Caco-2 (cell line): ENCODE results near the gene NAB1. TPM values are rescaled to one million over a fixed set of nuclear protein-coding genes. Genes with fewer than 3 reads are reported as not detected.
A peak's percentile ranks its signal among the peaks of the same experiment; 100 is the strongest.

ENCODE experiments used
- BruUV-seq: library from RNA; stranded (reverse); fragments of 400-500 nt; replicated peaks from 2 replicates; lab custom pipeline; 2021; lab: Mats Ljungman, UMichigan
- CTCF ChIA-PET: fragments of 300-600 bp; sonication (Branson Sonifier 250); formaldehyde crosslinking; loops from one replicate; lab custom pipeline; 2022; ENCODE audit warnings: antibody characterized with exemption; lab: Charles Lee
- POLR2A ChIA-PET: fragments of 300-600 bp; sonication (Branson Sonifier 250); formaldehyde crosslinking; loops from one replicate; lab custom pipeline; 2022; ENCODE audit warnings: antibody characterized with exemption; lab: Charles Lee
- DNase-seq, 2 experiments: peaks; one replicate each; pipeline versions ENCODE4 v3.0.0 to v3.0.0-alpha.2; 2020 to 2022
- H3K27me3 ChIP-seq: replicated peaks from 2 replicates; pipeline ENCODE4 v1.6.0; 2011; ENCODE audit warnings: low read length; ENCODE audit not compliant: control insufficient read depth, insufficient read depth
- H3K36me3 ChIP-seq: 2 replicates; pipeline ENCODE4 v1.5.1; 2011; ENCODE audit warnings: low read length; ENCODE audit not compliant: control insufficient read depth, insufficient read depth
- H3K4me1 ChIP-seq: fragments of 250-450 bp; sonication (Bioruptor Pico); 2 replicates; pipeline ENCODE4 v1.5.1; 2020; ENCODE audit warnings: mild to moderate bottlenecking
- H3K4me3 ChIP-seq: 2 replicates; pipeline ENCODE4 v1.5.1; 2011; ENCODE audit warnings: low read depth, mild to moderate bottlenecking, control low read depth, low read length
- H3K9me3 ChIP-seq: fragments of 250-450 bp; sonication (Bioruptor Pico); 2 replicates; pipeline ENCODE4 v1.5.1; 2020; ENCODE audit warnings: mild to moderate bottlenecking, moderate library complexity
- H3K27ac Mint-ChIP-seq: one replicate; pipeline ENCODE4 v1.8.0; 2022; ENCODE audit warnings: mixed read lengths; ENCODE audit not compliant: unreplicated experiment
- H3K27me3 Mint-ChIP-seq: one replicate; pipeline ENCODE4 v1.8.0; 2022; ENCODE audit warnings: mixed read lengths; ENCODE audit not compliant: insufficient read depth, unreplicated experiment
- H3K36me3 Mint-ChIP-seq: one replicate; pipeline ENCODE4 v1.8.0; 2022; ENCODE audit warnings: mild to moderate bottlenecking, mixed read lengths; ENCODE audit not compliant: insufficient read depth, unreplicated experiment
- H3K4me1 Mint-ChIP-seq: one replicate; pipeline ENCODE4 v1.8.0; 2022; ENCODE audit warnings: low read depth, mixed read lengths; ENCODE audit not compliant: unreplicated experiment
- H3K4me3 Mint-ChIP-seq: one replicate; pipeline ENCODE4 v1.8.0; 2022; ENCODE audit warnings: mild to moderate bottlenecking, moderate library complexity, mixed read lengths; ENCODE audit not compliant: unreplicated experiment
- H3K9me3 Mint-ChIP-seq: one replicate; pipeline ENCODE4 v1.8.0; 2022; ENCODE audit warnings: mixed read lengths; ENCODE audit not compliant: unreplicated experiment
- CTCF ChIP-seq, 2 experiments: fragments of 200-600 bp in 1 of 2; IDR thresholded peaks; 1 replicate in 1 of 2; 2 replicates in 1 of 2; pipeline versions ENCODE4 v1.5.1 to v1.8.0; 2011 to 2022; ENCODE audit warnings: antibody characterized with exemption in 1 of 2, control low read depth in 1 of 2, inconsistent platforms in 1 of 2, low read depth in 1 of 2, low read length in 1 of 2, mild to moderate bottlenecking in 1 of 2, moderate library complexity in 1 of 2; ENCODE audit not compliant: insufficient read depth in 1 of 2, severe bottlenecking in 1 of 2, unreplicated experiment in 1 of 2
- intact Hi-C: fragments of 100-400 bp; cut with micrococcal nuclease; formaldehyde crosslinking; loops from one replicate; pipeline ENCODE4 v1.10.0; 2022; ENCODE audit not compliant: unreplicated experiment
- total RNA-seq: library from RNA; stranded (reverse); gene quantifications from 2 replicates; pipeline ENCODE4 v1.2.3, GENCODE V29; 2022

The NAB1 gene
- total RNA-seq, 1 experiment from 2014 or later, result 88.1 TPM

- no peaks in the 10 kb centered on the region for H3K27me3 ChIP-seq
- no peak overlapping the region for H3K4me3 Mint-ChIP-seq
- H3K36me3 ChIP-seq, result 0 out of 2 replicates have a peak, but pooled peaks cover 1% of the 10 kb centered on the region
- no peaks in the 10 kb centered on the region for H3K9me3 Mint-ChIP-seq
- no peak overlapping the region for H3K27ac Mint-ChIP-seq
- no peak for DNase-seq
- BruUV-seq, result no TSS peak
- H3K4me1 Mint-ChIP-seq, result peaks cover 34% of the 10 kb centered on the region
- TF ChIP-seq CTCF (IDR thresholded peaks at IDR 0.05; ENCODE audit: insufficient read depth in 1 of 2, low read depth in 1 of 2, low read length in 1 of 2, severe bottlenecking in 1 of 2, unreplicated experiment in 1 of 2), result no peak
- peaks cover 46% of the 10 kb centered on the region for H3K36me3 Mint-ChIP-seq
- H3K9me3 ChIP-seq, result no peaks in the 10 kb centered on the region
- peaks cover 16% of the 10 kb centered on the region for H3K4me1 ChIP-seq
- ChIA-PET POLR2A (no interaction called here), CTCF (no interaction called here)
- H3K4me3 ChIP-seq, result no peak overlapping the region
- no peaks in the 10 kb centered on the region for H3K27me3 Mint-ChIP-seq
- intact Hi-C loops, result no loop called here
Observed at GRCh38 chr2:190678444-190679162, 29.7 kb downstream of the NAB1 start.

GRCh38 chr2:190679391-190679790 lies 30.5 kb downstream of the NAB1 start:
- H3K9me3 ChIP-seq, result no peaks in the 10 kb centered on the region
- BruUV-seq, result no TSS peak
- Mint-ChIP-seq H3K4me1 (peaks cover 34% of the 10 kb centered on the region), H3K27me3 (no peaks in the 10 kb centered on the region), H3K9me3 (no peaks in the 10 kb centered on the region), H3K27ac (peak overlapping the region; percentile 77), H3K4me3 (no peak overlapping the region), H3K36me3 (peaks cover 38% of the 10 kb centered on the region)
- no peak for TF ChIP-seq CTCF (IDR thresholded peaks at IDR 0.05; ENCODE audit: insufficient read depth in 1 of 2, low read depth in 1 of 2, low read length in 1 of 2, severe bottlenecking in 1 of 2, unreplicated experiment in 1 of 2)
- 0 out of 2 replicates have a peak, but pooled peaks cover 1% of the 10 kb centered on the region for H3K36me3 ChIP-seq
- DNase-seq, result no peak
- no peak overlapping the region for H3K4me3 ChIP-seq
- POLR2A ChIA-PET, result no interaction called here
- intact Hi-C loops, result no loop called here
- CTCF ChIA-PET, result interaction anchor here (1.2 kb wide), 1 partner anchor 14 kb away, joined by 3 read pairs; no protein-coding TSS in a partner anchor
- peaks cover 16% of the 10 kb centered on the region for H3K4me1 ChIP-seq
- no peaks in the 10 kb centered on the region for H3K27me3 ChIP-seq

- Histone ChIP-seq H3K36me3 (0 out of 2 replicates have a peak, but pooled peaks cover 1% of the 10 kb centered on the region), H3K9me3 (no peaks in the 10 kb centered on the region), H3K27me3 (no peaks in the 10 kb centered on the region), H3K4me1 (peaks cover 16% of the 10 kb centered on the region), H3K4me3 (no peak overlapping the region)
- Mint-ChIP-seq H3K4me1 (peaks cover 34% of the 10 kb centered on the region), H3K27ac (peak overlapping the region; percentile 77), H3K27me3 (no peaks in the 10 kb centered on the region), H3K4me3 (peak overlapping the region; percentile 18), H3K36me3 (peaks cover 40% of the 10 kb centered on the region), H3K9me3 (no peaks in the 10 kb centered on the region)
- DNase-seq, result peak; percentile 70 to 71
- TF ChIP-seq CTCF (IDR thresholded peaks at IDR 0.05; ENCODE audit: insufficient read depth in 1 of 2, low read depth in 1 of 2, low read length in 1 of 2, severe bottlenecking in 1 of 2, unreplicated experiment in 1 of 2), result peak; percentile 59 to 66
- intact Hi-C loops, result loop anchor here (2.0 to 10.0 kb wide), 2 partner anchors 31 to 275 kb away; partner anchors contain the start of genes MFSD6 and NAB1
- ChIA-PET CTCF (interaction anchor here (1.2 kb wide), 1 partner anchor 13 kb away, joined by 3 read pairs; no protein-coding TSS in a partner anchor), POLR2A (no interaction called here)
- no TSS peak for BruUV-seq
Observed at GRCh38 chr2:190679813-190680591, 31.1 kb downstream of the NAB1 start.
